Sigmoid colon (tissue), 7 donors: ENCODE data around the gene GIMAP4. TPM values are rescaled to one million over a fixed set of nuclear protein-coding genes. Genes with fewer than 3 reads are reported as not detected.

Experiments used
- DNase-seq: peaks from one replicate; pipeline ENCODE4 v3.0.0-alpha.2; 2019
- H3K27ac ChIP-seq, 4 donors: fragments of 200-600 bp; sonication (generic); one replicate each; pipeline ENCODE4 v1.5.1; 2016 to 2019; ENCODE audit warnings: mild to moderate bottlenecking in 1 of 4
- H3K27me3 ChIP-seq, 3 donors: fragments of 200-600 bp; sonication (generic); one replicate each; pipeline ENCODE4 v1.5.1; 2019; ENCODE audit warnings: mild to moderate bottlenecking in 1 of 3
- H3K36me3 ChIP-seq, 4 donors: fragments of 200-600 bp; sonication (generic); one replicate each; pipeline ENCODE4 v1.5.1; 2016 to 2019
- H3K4me1 ChIP-seq, 4 donors: fragments of 200-600 bp; sonication (generic); one replicate each; pipeline ENCODE4 v1.5.1; 2017 to 2019
- H3K4me3 ChIP-seq, 4 donors: fragments of 200-600 bp; sonication (generic); one replicate each; pipeline ENCODE4 v1.5.1; 2017 to 2019; ENCODE audit warnings: mild to moderate bottlenecking in 2 of 4, moderate library complexity in 1 of 4
- H3K9me3 ChIP-seq, 4 donors: fragments of 200-600 bp in 3 of 4; sonication (generic) in 3 of 4; one replicate each; pipeline versions ENCODE4 v1.5.1 to v1.6.1; 2013 to 2019
- EP300 ChIP-seq, 4 donors: sonication (generic); formaldehyde crosslinking; IDR thresholded peaks; one replicate each; pipeline ENCODE4 v1.6.1; 2017; ENCODE audit warnings: antibody characterized with exemption in 4 of 4
- POLR2A ChIP-seq, 2 donors: fragments of 450-650 bp; IDR thresholded peaks; one replicate each; pipeline ENCODE4 v1.6.1; 2016; ENCODE audit warnings: antibody characterized with exemption in 2 of 2, mild to moderate bottlenecking in 2 of 2, moderate library complexity in 2 of 2
- POLR2AphosphoS5 ChIP-seq, 4 donors: sonication (generic); formaldehyde crosslinking; IDR thresholded peaks; one replicate each; pipeline ENCODE4 v1.6.1; 2017; ENCODE audit warnings: antibody characterized with exemption in 4 of 4
- WGBS, 2 donors: extraction: QIAGEN DNeasy Blood & Tissue Kit; methylation state at CpG; one replicate each; pipeline ENCODE4 v1.1.7; 2013; 5-methylcytosine and 5-hydroxymethylcytosine counted together
- intact Hi-C: fragments of 100-400 bp; cut with DNase I; formaldehyde crosslinking; loops from one replicate; pipeline ENCODE4 v1.15.1; 2023
- polyA plus RNA-seq, 3 donors: library from polyadenylated mRNA; stranded (reverse); fragments of 200-250 nt; gene quantifications; one replicate each; pipeline ENCODE4 v1.2.3, GENCODE V29; 2013
- total RNA-seq, 4 donors: library from RNA; depleted of rRNA; stranded (reverse); fragments of >200 nt; gene quantifications; one replicate each; pipeline ENCODE4 v1.1.0, GENCODE V29; 2016
- TF ChIP-seq, protein P1 (sequence below), 4 experiments: fragments of 450-650 bp in 3 of 4; fragments of 200-600 bp in 1 of 4; IDR thresholded peaks; one replicate each; pipeline ENCODE4 v1.5.1; 2016 to 2019; ENCODE audit warnings: antibody characterized with exemption in 4 of 4, mild to moderate bottlenecking in 3 of 4, moderate library complexity in 2 of 4
- donor health status: healthy with polysubstance abuse.
- donor health status: Bipolar disorder and iron deficiency.
- donor health status: healthy.

GIMAP4 gene
- total and polyA plus RNA-seq, 7 donors = 9.5 to 44.8 (median 21.4) TPM

DNA sequence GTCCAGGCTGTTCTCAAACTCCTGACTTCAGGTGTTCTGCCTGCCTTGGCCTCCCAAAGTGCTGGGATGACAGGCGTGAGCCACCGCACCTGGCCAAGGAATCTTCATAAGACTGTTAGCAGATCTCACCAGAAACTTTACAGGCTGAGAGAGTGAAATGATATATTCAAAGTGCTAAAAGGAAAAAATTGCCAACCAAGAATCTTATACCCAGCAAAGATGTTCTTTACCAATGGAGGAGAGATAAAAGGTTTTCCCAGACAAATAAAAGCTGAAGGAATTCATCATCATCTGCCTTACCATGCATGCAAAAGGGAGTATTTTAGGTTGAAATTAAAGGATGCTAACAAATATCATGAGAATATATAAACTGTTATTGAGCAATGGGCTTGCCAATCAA lies 28.9 kb upstream of the GIMAP4 start:
- Histone ChIP-seq H3K4me1 (no peaks in the 10 kb centered on the region), H3K9me3 (peaks cover 3 to 19% (median 4%) of the 10 kb centered on the region in 4 donors), H3K27ac (no peak overlapping the region), H3K4me3 (no peak overlapping the region), H3K27me3 (no peaks in the 10 kb centered on the region), H3K36me3 (no peaks in the 10 kb centered on the region)
- no peak for TF ChIP-seq EP300 (IDR thresholded peaks at IDR 0.05)
- TF ChIP-seq, protein P1, sequence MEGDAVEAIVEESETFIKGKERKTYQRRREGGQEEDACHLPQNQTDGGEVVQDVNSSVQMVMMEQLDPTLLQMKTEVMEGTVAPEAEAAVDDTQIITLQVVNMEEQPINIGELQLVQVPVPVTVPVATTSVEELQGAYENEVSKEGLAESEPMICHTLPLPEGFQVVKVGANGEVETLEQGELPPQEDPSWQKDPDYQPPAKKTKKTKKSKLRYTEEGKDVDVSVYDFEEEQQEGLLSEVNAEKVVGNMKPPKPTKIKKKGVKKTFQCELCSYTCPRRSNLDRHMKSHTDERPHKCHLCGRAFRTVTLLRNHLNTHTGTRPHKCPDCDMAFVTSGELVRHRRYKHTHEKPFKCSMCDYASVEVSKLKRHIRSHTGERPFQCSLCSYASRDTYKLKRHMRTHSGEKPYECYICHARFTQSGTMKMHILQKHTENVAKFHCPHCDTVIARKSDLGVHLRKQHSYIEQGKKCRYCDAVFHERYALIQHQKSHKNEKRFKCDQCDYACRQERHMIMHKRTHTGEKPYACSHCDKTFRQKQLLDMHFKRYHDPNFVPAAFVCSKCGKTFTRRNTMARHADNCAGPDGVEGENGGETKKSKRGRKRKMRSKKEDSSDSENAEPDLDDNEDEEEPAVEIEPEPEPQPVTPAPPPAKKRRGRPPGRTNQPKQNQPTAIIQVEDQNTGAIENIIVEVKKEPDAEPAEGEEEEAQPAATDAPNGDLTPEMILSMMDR (IDR thresholded peaks at IDR 0.05) = no peak
- TF ChIP-seq POLR2AphosphoS5 (IDR thresholded peaks at IDR 0.05) = no peak
- no peak for TF ChIP-seq POLR2A (IDR thresholded peaks at IDR 0.05)
- WGBS, 2 donors = 93 to 98% methylated on average over 2 of the region's 2 CpGs
- no peak for DNase-seq
- intact Hi-C loops = no loop called here

DNA sequence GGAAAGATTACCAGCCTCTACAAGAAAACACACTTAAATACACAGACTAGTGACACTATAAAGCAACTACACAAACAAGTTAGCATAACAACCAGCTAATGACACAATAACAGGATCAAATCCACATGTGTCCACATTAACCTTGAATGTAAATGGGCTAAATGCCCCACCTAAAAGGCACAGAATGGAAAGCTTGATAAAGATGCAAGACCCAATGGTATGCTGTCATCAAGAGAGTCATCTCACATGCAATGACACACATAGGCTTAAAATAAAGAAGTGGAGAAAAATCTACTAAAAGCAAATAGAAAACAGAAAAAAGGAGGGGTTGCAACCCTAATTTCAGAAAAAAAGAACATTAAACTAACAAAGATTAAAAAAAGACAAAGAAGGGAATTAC lies 14.0 kb upstream of the GIMAP4 start:
- intact Hi-C loops = no loop called here
- H3K4me3 ChIP-seq = no peak overlapping the region
- H3K27me3 ChIP-seq = no peaks in the 10 kb centered on the region
- H3K9me3 ChIP-seq = peaks cover 0 to 3% (median 0%) of the 10 kb centered on the region in 4 donors
- no peak for DNase-seq
- no peak overlapping the region for H3K27ac ChIP-seq
- TF ChIP-seq, protein P1 (IDR thresholded peaks at IDR 0.05) = no peak
- H3K36me3 ChIP-seq = no peaks in the 10 kb centered on the region
- H3K4me1 ChIP-seq = no peaks in the 10 kb centered on the region

DNA sequence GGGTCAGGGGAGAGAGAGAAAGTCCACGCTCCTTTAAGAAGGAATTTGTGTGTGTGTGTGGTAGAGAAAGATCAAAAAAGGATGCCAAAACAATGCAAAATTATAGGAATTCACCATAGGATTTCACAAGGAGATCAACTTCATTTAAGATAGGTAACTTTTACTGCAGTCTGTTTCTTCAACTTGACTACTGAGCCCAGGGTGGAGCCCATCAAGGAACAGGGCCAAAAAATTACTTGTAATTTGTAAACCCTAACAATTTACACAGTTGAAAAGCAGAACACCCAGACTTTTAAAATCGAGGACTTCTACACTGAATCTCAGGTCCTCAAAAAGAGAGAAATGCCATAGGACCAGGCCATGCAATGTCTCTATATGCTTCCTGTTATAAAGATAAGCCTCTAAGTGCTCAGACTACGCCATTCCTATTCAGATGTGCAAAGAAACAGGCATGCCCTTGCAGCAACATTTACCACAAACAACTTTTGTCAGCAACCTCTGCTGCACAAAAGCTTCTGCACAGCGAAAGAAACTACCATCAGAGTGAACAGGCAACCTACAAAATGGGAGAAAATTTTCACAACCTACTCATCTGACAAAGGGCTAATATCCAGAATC lies 10.6 kb upstream of the GIMAP4 start:
- 35 to 42% methylated on average over 4 of the region's 4 CpGs for whole genome bisulfite sequencing, 2 donors
- TF ChIP-seq POLR2AphosphoS5 (IDR thresholded peaks at IDR 0.05) (no peak), EP300 (IDR thresholded peaks at IDR 0.05) (no peak), POLR2A (IDR thresholded peaks at IDR 0.05) (no peak)
- TF ChIP-seq, protein P1 (IDR thresholded peaks at IDR 0.05) = no peak
- H3K36me3 ChIP-seq = no peaks in the 10 kb centered on the region
- no peak for DNase-seq
- no peak overlapping the region for H3K27ac ChIP-seq
- peaks cover 0 to 10% (median 2%) of the 10 kb centered on the region in 4 donors for H3K9me3 ChIP-seq
- H3K27me3 ChIP-seq = no peaks in the 10 kb centered on the region
- no peak overlapping the region for H3K4me3 ChIP-seq
- intact Hi-C loops = no loop called here
- no peaks in the 10 kb centered on the region for H3K4me1 ChIP-seq

DNA sequence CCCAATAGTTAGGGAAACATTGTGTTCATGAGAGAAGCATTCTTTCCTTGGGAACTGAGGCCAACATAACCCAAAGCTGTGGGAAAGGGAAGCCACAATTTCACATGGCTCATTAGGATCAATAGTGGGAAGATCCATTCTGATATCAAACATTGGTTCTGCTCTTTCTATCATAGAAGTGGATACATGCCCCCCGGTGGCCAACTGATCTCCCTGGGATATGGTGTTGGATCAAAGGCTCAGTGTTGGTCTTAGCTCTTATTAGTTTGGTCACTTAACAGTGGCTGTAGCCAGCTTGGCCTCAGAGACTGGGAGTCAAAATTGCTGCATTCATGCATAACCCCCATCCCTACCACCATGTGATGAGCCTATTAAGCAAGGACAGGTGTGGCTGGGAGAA lies 6.7 kb upstream of the GIMAP4 start:
- Histone ChIP-seq H3K9me3 (peaks cover 0 to 10% (median 2%) of the 10 kb centered on the region in 4 donors), H3K4me3 (no peak overlapping the region), H3K4me1 (peaks cover 0 to 12% (median 0%) of the 10 kb centered on the region in 4 donors), H3K36me3 (no peaks in the 10 kb centered on the region), H3K27me3 (no peaks in the 10 kb centered on the region), H3K27ac (no peak overlapping the region)
- no peak for TF ChIP-seq POLR2A (IDR thresholded peaks at IDR 0.05)
- no peak for TF ChIP-seq EP300 (IDR thresholded peaks at IDR 0.05)
- TF ChIP-seq POLR2AphosphoS5 (IDR thresholded peaks at IDR 0.05) = no peak
- TF ChIP-seq, protein P1 (IDR thresholded peaks at IDR 0.05) = no peak
- no peak for DNase-seq
- intact Hi-C loops = no loop called here
- 52 to 62% methylated on average over 1 of the region's 1 CpG for WGBS, 2 donors

DNA sequence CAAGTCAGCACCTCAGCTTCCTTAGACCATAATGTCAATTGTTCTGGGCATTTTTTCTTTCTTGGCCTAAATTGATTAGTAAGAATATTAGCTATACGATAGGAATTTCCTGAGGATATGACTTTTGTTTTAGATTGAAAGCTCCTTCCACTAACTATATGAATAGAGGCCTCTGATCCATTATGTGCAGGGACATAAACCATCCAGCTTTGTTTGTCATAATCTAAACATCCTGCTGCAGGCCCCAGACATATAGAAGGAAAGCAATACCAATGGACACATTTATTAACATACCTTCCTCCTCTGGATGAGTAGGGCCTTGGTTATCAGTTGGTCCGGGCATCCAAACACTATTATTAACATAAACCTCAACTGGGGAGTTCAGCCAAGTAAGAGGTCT lies 4.3 kb upstream of the GIMAP4 start:
- DNase-seq = no peak
- Histone ChIP-seq H3K36me3 (no peaks in the 10 kb centered on the region), H3K27ac (no peak overlapping the region), H3K4me1 (peaks cover 0 to 12% (median 0%) of the 10 kb centered on the region in 4 donors), H3K27me3 (no peaks in the 10 kb centered on the region), H3K4me3 (no peak overlapping the region), H3K9me3 (peaks cover 0 to 10% (median 2%) of the 10 kb centered on the region in 4 donors)
- TF ChIP-seq POLR2A (IDR thresholded peaks at IDR 0.05) = no peak
- intact Hi-C loops = no loop called here
- 77 to 81% methylated on average over 2 of the region's 2 CpGs for WGBS, 2 donors
